22Rv1 (cell line): Measurements from ENCODE around the gene TMEM131.
"Not testable (repeated sequence)": the region's sequence is repeated elsewhere in the genome, so short reads cannot be mapped to it uniquely, and the experiment has no call there.

ENCODE experiments used
- H3K27ac ChIP-seq: fragments of 450-650 bp; 2 replicates; pipeline ENCODE4 v1.5.1; 2017
- CTCF ChIP-seq: fragments of 450-650 bp; IDR thresholded peaks from 2 replicates; pipeline ENCODE4 v1.5.1; 2017; ENCODE audit warnings: mild to moderate bottlenecking
- ZFX ChIP-seq: fragments of 450-650 bp; IDR thresholded peaks from 2 replicates; pipeline ENCODE4 v1.6.1; 2017; ENCODE audit warnings: antibody characterized with exemption, borderline replicate concordance

The TMEM131 gene

GRCh38 chr2:97963079-97963406, 32.7 kb downstream of the TMEM131 start:
- no peak for TF ChIP-seq CTCF
- no peak for TF ChIP-seq ZFX
- no peak overlapping the region for H3K27ac ChIP-seq

- TF ChIP-seq ZFX = no peak
- no peak overlapping the region for H3K27ac ChIP-seq
Measured at GRCh38 chr2:97961534-97961933, 34.2 kb downstream of the TMEM131 start.

GRCh38 chr2:97958184-97958583, 37.6 kb downstream of the TMEM131 start:
- H3K27ac ChIP-seq = no peak overlapping the region
- no peak for TF ChIP-seq ZFX
- no peak for TF ChIP-seq CTCF

- H3K27ac ChIP-seq = no peak overlapping the region
- TF ChIP-seq ZFX (no peak), CTCF (no peak)
Measured at GRCh38 chr2:97957432-97958183, 38.1 kb downstream of the TMEM131 start.

GRCh38 chr2:97956753-97957152, 39.0 kb downstream of the TMEM131 start:
- H3K27ac ChIP-seq = not testable (repeated sequence)

- no peak overlapping the region for H3K27ac ChIP-seq
- TF ChIP-seq CTCF = no peak
Measured at GRCh38 chr2:97953853-97954252, 41.9 kb downstream of the TMEM131 start.

- H3K27ac ChIP-seq = no peak overlapping the region
- TF ChIP-seq CTCF (no peak), ZFX (no peak)
Measured at GRCh38 chr2:97952357-97952756, 43.4 kb downstream of the TMEM131 start.

- no peak overlapping the region for H3K27ac ChIP-seq
- TF ChIP-seq ZFX = no peak
- no peak for TF ChIP-seq CTCF
Measured at GRCh38 chr2:97951155-97951680, 44.5 kb downstream of the TMEM131 start.
